Gastroesophageal sphincter (tissue), 3 donors: ENCODE data around the gene BMPR1A.

Experiments
- POLR2A ChIP-seq, 2 donors: fragments of 450-650 bp; IDR thresholded peaks; one replicate each; pipeline ENCODE4 v1.6.1; 2017; ENCODE audit warnings: antibody characterized with exemption in 2 of 2, mild to moderate bottlenecking in 2 of 2, moderate library complexity in 1 of 2
- TF ChIP-seq, protein P1 (sequence below), 4 experiments: fragments of 200-600 bp in 2 of 4; fragments of 450-650 bp in 2 of 4; sonication (generic) in 1 of 4; IDR thresholded peaks; one replicate each; pipeline ENCODE4 v1.5.1; 2017 to 2019; ENCODE audit warnings: antibody characterized with exemption in 4 of 4, mild to moderate bottlenecking in 2 of 4, moderate library complexity in 2 of 4

DNA sequence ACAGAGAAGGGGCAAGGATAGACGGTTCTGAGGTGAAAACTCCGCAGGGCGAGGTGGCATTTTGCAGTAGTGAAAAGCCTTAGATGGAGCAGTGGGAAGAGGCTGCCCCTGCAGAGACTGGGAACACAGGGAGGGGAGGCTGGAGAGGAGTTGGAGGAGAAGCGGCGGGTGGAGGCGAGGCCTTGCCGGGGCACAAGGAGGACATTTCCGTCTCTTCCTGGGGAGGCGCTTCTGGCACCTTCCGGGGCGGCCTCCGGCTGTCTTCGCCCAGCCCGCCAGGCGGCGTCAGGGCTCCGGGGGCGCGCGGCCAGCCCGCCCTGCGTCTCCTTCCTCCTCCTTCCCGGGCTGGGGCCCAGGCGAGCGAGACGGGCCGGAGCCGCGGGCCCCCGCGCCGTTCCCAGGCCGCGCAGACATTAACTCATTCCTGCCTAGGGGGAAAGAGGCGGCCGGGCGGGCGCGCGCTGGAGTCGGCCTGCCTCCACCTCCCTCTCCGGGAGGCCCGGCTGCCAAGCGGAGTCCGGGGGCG, 45.4 kb upstream of the BMPR1A start:
- TF ChIP-seq, protein P1, sequence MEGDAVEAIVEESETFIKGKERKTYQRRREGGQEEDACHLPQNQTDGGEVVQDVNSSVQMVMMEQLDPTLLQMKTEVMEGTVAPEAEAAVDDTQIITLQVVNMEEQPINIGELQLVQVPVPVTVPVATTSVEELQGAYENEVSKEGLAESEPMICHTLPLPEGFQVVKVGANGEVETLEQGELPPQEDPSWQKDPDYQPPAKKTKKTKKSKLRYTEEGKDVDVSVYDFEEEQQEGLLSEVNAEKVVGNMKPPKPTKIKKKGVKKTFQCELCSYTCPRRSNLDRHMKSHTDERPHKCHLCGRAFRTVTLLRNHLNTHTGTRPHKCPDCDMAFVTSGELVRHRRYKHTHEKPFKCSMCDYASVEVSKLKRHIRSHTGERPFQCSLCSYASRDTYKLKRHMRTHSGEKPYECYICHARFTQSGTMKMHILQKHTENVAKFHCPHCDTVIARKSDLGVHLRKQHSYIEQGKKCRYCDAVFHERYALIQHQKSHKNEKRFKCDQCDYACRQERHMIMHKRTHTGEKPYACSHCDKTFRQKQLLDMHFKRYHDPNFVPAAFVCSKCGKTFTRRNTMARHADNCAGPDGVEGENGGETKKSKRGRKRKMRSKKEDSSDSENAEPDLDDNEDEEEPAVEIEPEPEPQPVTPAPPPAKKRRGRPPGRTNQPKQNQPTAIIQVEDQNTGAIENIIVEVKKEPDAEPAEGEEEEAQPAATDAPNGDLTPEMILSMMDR (IDR thresholded peaks at IDR 0.05): peak in 3 of 4 experiments; percentile 93 to 98 (median 98)
- TF ChIP-seq POLR2A (IDR thresholded peaks at IDR 0.05): peak; percentile 78 to 83
